Natural killer cell (primary cell): ENCODE results near the gene MECP2. TPM values are rescaled to one million over a fixed set of nuclear protein-coding genes. Genes with fewer than 3 reads are reported as not detected.

ENCODE experiments used
- ATAC-seq, 3 donors: fragments of 150-1000 bp in 2 of 3; fragments of 200-7000 bp in 1 of 3; cut with Tn5 transposase; 1 replicate in 1 of 3; 2 replicates in 2 of 3; pipeline ENCODE4 v1.10.0; 2021; ENCODE audit warnings: mild to moderate bottlenecking in 2 of 3, moderate library complexity in 2 of 3
- DNase-seq, 2 donors: peaks; one replicate each; pipeline versions ENCODE4 v3.0.0 to v3.0.0-alpha.2; 2013 to 2021; ENCODE audit warnings: mixed read lengths in 1 of 2
- H3K27ac ChIP-seq: one replicate; pipeline ENCODE4 v1.5.1; 2013; ENCODE audit warnings: mild to moderate bottlenecking, low read length
- H3K27me3 ChIP-seq: one replicate; pipeline ENCODE4 v1.6.1; 2013; ENCODE audit warnings: low read length; ENCODE audit not compliant: control insufficient read depth, insufficient read depth
- H3K36me3 ChIP-seq: one replicate; pipeline ENCODE4 v1.6.1; 2013; ENCODE audit warnings: low read length; ENCODE audit not compliant: control insufficient read depth, insufficient read depth
- H3K4me1 ChIP-seq: one replicate; pipeline ENCODE4 v1.6.1; 2013; ENCODE audit warnings: low read length; ENCODE audit not compliant: control insufficient read depth, insufficient read depth
- H3K4me3 ChIP-seq: one replicate; pipeline ENCODE4 v1.5.1; 2013; ENCODE audit warnings: low read length
- H3K9me3 ChIP-seq: one replicate; pipeline ENCODE4 v1.6.1; 2013; ENCODE audit warnings: low read length; ENCODE audit not compliant: control insufficient read depth, insufficient read depth
- H3K27ac Mint-ChIP-seq, 2 donors: one replicate each; pipeline ENCODE4 v1.8.0; 2022; ENCODE audit warnings: mild to moderate bottlenecking in 2 of 2, mixed read lengths in 2 of 2, moderate library complexity in 1 of 2
- H3K27me3 Mint-ChIP-seq, 2 donors: one replicate each; pipeline ENCODE4 v1.8.0; 2022; ENCODE audit warnings: low read depth in 2 of 2, mixed read lengths in 2 of 2
- H3K36me3 Mint-ChIP-seq: one replicate; pipeline ENCODE4 v1.8.0; 2022; ENCODE audit warnings: mixed read lengths
- H3K4me1 Mint-ChIP-seq, 2 donors: one replicate each; pipeline ENCODE4 v1.8.0; 2022; ENCODE audit warnings: mixed read lengths in 2 of 2
- H3K4me3 Mint-ChIP-seq: one replicate; pipeline ENCODE4 v1.8.0; 2022; ENCODE audit warnings: mild to moderate bottlenecking, moderate library complexity, mixed read lengths
- H3K9me3 Mint-ChIP-seq, 2 donors: one replicate each; pipeline ENCODE4 v1.8.0; 2022; ENCODE audit warnings: mixed read lengths in 2 of 2
- WGBS: methylation state at CpG from one replicate; pipeline ENCODE4 v1.1.7; 2013; ENCODE audit warnings: missing lambda C conversion rate; ENCODE audit not compliant: insufficient coverage; 5-methylcytosine and 5-hydroxymethylcytosine counted together
- intact Hi-C: fragments of 100-400 bp; cut with micrococcal nuclease; formaldehyde crosslinking; loops from one replicate; pipeline ENCODE4 v1.14.2; 2022
- total RNA-seq, 4 donors: library from RNA; stranded (reverse); fragments of 120-200 nt in 1 of 4; gene quantifications; one replicate each; pipeline versions ENCODE4 v1.2.3 to v1.2.4, GENCODE V29; 2013 to 2022
- TF ChIP-seq, protein P1 (sequence below): fragments of 200-600 bp; IDR thresholded peaks from one replicate; pipeline ENCODE4 v1.8.0; 2022; ENCODE audit warnings: antibody characterized with exemption

The MECP2 gene
- total RNA-seq, 3 donors from 2014 or later (not counting 1 experiment from before 2014, with no cell fraction given) = 177 to 198 (median 182) TPM

DNA sequence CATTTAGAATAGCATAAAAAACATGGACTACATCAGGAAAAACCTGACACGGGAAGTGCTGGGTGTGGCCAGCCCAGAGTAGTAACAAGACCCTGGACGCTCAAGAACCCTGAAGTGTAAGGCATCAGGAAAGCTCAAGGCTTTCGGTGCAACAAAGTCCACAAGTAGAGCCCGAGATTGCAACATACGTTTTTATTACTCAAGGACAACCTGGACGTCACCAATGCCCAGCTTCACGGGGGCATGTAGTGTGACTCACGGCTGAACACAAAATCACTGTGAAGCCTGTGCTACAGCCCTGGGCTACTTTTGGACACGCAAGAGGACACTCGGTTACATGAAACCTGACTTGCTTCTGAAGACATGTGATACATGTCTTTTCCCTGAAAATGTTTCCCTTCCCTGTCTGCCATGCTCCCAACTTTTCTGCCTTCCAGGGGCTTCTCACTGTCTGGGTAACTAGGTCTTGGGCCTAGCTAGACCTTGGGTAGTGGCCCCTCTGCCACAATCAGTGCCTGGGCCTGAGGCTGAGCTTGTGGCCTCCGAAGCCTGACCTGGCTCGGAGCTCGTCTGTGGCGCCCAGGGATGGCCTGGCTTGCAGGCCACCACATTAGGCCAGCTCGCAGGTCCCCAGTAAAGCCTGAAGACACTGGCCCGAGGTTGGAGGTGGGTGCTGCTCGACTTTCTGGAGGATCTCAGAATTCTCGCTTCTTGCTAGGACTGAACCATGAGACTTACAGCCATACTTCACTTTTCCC lies 87.0 kb downstream of the MECP2 start:
- no peak overlapping the region for H3K27ac ChIP-seq
- DNase-seq = no peak
- Mint-ChIP-seq H3K4me1 (peaks cover 0 to 6% of the 10 kb centered on the region in 2 donors), H3K9me3 (no peaks in the 10 kb centered on the region), H3K36me3 (no peaks in the 10 kb centered on the region), H3K4me3 (no peak overlapping the region), H3K27me3 (no peaks in the 10 kb centered on the region), H3K27ac (no peak overlapping the region)
- H3K4me1 ChIP-seq = peaks cover 33% of the 10 kb centered on the region
- ATAC-seq = no peak
- peaks cover 22% of the 10 kb centered on the region for H3K36me3 ChIP-seq
- 93% methylated on average over 18 of the region's 18 CpGs for WGBS
- H3K27me3 ChIP-seq = no peaks in the 10 kb centered on the region
- H3K9me3 ChIP-seq = no peaks in the 10 kb centered on the region
- intact Hi-C loops = loop anchor here (10.0 kb wide), 1 partner anchor 84 kb away; the partner anchor contains the start of gene MECP2
- H3K4me3 ChIP-seq = no peak overlapping the region
- TF ChIP-seq, protein P1, sequence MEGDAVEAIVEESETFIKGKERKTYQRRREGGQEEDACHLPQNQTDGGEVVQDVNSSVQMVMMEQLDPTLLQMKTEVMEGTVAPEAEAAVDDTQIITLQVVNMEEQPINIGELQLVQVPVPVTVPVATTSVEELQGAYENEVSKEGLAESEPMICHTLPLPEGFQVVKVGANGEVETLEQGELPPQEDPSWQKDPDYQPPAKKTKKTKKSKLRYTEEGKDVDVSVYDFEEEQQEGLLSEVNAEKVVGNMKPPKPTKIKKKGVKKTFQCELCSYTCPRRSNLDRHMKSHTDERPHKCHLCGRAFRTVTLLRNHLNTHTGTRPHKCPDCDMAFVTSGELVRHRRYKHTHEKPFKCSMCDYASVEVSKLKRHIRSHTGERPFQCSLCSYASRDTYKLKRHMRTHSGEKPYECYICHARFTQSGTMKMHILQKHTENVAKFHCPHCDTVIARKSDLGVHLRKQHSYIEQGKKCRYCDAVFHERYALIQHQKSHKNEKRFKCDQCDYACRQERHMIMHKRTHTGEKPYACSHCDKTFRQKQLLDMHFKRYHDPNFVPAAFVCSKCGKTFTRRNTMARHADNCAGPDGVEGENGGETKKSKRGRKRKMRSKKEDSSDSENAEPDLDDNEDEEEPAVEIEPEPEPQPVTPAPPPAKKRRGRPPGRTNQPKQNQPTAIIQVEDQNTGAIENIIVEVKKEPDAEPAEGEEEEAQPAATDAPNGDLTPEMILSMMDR = no peak

DNA sequence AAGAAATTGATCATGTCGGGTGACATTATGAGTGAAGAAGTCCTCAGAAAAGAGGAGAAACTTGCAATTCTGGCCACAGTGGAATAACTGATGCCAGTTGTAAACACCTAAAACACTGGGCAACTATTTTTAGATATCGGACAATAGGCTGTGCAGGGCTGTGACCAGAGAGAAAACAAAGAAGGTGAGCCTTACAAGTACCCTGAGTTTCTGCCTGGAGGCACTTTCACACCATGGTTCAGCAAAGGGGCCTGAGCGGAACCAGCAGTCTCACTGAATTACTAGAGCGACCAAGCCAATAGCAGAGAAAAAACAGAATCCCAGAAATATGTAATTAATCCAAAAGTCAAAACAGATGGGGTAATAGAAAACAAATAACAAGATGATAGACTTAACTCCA lies 89.0 kb downstream of the MECP2 start:
- DNase-seq = no peak
- no peak overlapping the region for H3K27ac Mint-ChIP-seq
- no peak for ATAC-seq
- intact Hi-C loops = no loop called here
- Histone ChIP-seq H3K4me3 (no peak overlapping the region), H3K4me1 (peaks cover 27% of the 10 kb centered on the region), H3K9me3 (no peaks in the 10 kb centered on the region), H3K36me3 (peaks cover 20% of the 10 kb centered on the region), H3K27ac (peak overlapping the region; percentile 25), H3K27me3 (no peaks in the 10 kb centered on the region)
- WGBS = 75% methylated on average over 2 of the region's 4 CpGs
- no peaks in the 10 kb centered on the region for H3K36me3 Mint-ChIP-seq
- H3K4me3 Mint-ChIP-seq = no peak overlapping the region
- H3K4me1 Mint-ChIP-seq = peaks cover 0 to 6% of the 10 kb centered on the region in 2 donors
- H3K9me3 Mint-ChIP-seq = no peaks in the 10 kb centered on the region
- H3K27me3 Mint-ChIP-seq = peaks cover 0 to 7% of the 10 kb centered on the region in 2 donors
- TF ChIP-seq, protein P1 = no peak

DNA sequence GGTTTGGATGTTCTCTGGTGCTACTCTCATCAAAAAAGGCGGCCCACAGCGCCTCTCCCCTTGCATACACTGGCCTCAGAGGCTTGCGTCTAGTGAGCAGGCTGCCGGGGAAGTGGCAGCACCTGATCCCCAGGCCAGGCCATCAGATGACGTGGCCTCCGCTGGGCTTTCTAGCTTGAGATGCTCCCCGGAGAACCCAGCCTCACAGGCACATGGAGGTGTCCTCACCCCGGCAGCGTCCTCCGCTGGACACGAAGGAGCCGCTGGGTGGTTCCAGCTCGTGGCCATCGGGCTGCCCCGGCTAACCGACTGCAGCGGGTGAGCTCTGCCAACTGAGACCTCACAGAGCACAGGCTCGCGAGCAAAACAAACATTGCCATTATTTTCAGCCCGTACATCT lies 90.6 kb downstream of the MECP2 start:
- no peaks in the 10 kb centered on the region for H3K36me3 Mint-ChIP-seq
- H3K4me3 Mint-ChIP-seq = no peak overlapping the region
- ATAC-seq (no peak), DNase-seq (no peak)
- peaks cover 0 to 7% of the 10 kb centered on the region in 2 donors for H3K27me3 Mint-ChIP-seq
- H3K4me1 Mint-ChIP-seq = peaks cover 13 to 18% of the 10 kb centered on the region in 2 donors
- TF ChIP-seq, protein P1 = no peak
- no peaks in the 10 kb centered on the region for H3K27me3 ChIP-seq
- intact Hi-C loops = no loop called here
- 92% methylated on average over 20 of the region's 20 CpGs for WGBS
- no peaks in the 10 kb centered on the region for H3K9me3 ChIP-seq
- no peak overlapping the region for H3K27ac Mint-ChIP-seq
- no peaks in the 10 kb centered on the region for H3K9me3 Mint-ChIP-seq
- H3K4me1 ChIP-seq = peaks cover 32% of the 10 kb centered on the region
- H3K36me3 ChIP-seq = peaks cover 6% of the 10 kb centered on the region
- H3K27ac ChIP-seq = peak overlapping the region; percentile 57
- H3K4me3 ChIP-seq = no peak overlapping the region
